ENCODE measurements around the gene KDM5A. TPM values are rescaled to one million over a fixed set of nuclear protein-coding genes. Genes with fewer than 3 reads are reported as not detected.
A peak's percentile ranks its signal among the peaks of the same experiment; 100 is the strongest.
"Not testable (repeated sequence)": the region's sequence is repeated elsewhere in the genome, so short reads cannot be mapped to it uniquely, and the experiment has no call there.

KDM5A gene
- 45.7 TPM for total RNA-seq

DNA sequence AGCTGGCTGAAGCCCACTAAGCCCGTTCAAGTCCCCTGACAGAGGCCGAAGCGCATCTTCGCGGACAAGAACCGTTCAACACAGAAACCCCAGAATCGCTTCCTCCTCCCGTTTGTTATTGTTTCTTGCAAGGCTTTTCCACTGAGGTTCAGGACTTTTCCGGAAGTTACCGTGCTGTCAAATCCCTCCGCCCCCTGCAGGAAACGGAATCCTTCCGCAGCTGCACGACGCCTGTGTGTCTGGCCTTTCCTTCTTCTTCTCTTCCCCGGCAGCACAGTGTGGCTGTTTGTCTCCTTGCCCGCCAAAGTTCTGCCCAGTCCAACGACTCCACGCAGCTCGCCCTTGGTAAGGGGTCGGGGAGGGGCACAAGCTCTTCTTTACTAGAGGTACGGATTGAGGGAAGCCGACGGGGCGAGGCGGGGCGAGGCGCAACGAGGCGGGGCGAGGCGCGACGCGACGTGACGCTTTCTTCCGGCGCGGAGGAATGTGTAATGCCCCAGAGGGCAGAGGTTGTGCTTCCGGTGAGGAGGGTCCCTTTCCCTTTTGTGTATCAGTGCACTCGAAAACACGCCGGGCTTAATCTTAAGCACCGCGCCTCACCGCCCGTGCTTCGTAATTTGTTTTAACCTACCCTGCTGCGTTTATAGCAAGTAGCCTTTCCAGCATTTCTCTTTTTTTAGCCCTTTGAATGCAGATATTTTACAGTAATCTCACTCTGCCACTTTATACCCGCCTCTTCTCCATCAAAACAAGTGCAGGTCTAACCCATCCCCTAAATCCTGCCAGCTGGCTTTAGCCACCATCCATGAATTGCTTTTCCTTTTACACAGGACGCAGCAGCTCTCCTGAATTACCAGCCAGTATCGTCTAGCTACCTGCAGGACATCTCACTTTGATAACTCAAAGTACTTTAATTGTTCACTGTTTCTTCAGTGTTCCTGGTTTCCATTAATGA, at the start of gene KDM5A:
KDM5A (minus strand) TSS at position 179 of the 955 bp plus-strand sequence. CDS start 229 bp downstream, outside the sequence.
- Histone ChIP-seq H3K4me1 (peaks cover 41% of the 10 kb centered on the region), H3K27ac (peak within 1 kb of the TSS; percentile 90), H3K27me3 (no peaks in the 10 kb centered on the region), H3K36me3 (peaks cover 0 to 5% of the 10 kb centered on the region in 2 donors), H3K4me3 (peak within 1 kb of the TSS; percentile 54 to 95), H3K9me3 (no peaks in the 10 kb centered on the region)
- TF ChIP-seq, protein P1, sequence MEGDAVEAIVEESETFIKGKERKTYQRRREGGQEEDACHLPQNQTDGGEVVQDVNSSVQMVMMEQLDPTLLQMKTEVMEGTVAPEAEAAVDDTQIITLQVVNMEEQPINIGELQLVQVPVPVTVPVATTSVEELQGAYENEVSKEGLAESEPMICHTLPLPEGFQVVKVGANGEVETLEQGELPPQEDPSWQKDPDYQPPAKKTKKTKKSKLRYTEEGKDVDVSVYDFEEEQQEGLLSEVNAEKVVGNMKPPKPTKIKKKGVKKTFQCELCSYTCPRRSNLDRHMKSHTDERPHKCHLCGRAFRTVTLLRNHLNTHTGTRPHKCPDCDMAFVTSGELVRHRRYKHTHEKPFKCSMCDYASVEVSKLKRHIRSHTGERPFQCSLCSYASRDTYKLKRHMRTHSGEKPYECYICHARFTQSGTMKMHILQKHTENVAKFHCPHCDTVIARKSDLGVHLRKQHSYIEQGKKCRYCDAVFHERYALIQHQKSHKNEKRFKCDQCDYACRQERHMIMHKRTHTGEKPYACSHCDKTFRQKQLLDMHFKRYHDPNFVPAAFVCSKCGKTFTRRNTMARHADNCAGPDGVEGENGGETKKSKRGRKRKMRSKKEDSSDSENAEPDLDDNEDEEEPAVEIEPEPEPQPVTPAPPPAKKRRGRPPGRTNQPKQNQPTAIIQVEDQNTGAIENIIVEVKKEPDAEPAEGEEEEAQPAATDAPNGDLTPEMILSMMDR (IDR thresholded peaks at IDR 0.05), result no peak
- TF ChIP-seq POLR2AphosphoS5 (IDR thresholded peaks at IDR 0.05; ENCODE audit: insufficient read depth in 1 of 2, low read depth in 1 of 2), result peak; percentile 83 to 95
- TF ChIP-seq POLR2A (IDR thresholded peaks at IDR 0.05), result peak in 1 of 2 donors; percentile 18
- DNase-seq (ENCODE audit: extremely low spot score in 2 of 2), result peak in 1 of 2 donors; percentile 94
- intact Hi-C loops (cut with DNase I), result no loop called here

DNA sequence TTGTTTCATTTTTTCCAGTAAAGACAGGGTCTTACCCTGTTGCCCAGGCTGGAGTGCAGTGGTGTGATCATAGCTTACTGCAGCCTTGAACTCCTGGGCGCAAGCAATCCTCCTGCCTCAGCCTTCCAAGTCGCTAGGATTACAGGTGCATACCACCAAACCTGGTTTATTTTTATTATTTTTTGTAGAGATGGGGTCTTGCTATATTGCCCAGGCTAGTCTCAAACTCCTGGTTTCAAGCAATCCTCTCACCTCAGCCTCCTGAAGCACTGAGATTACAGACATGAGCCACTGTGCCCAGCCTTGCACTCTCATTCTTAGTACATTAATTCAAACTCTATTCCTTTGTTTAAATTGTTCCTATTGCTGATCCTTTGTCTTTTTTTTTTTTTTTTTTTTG, 46.6 kb upstream of the KDM5A start:
- H3K4me1 ChIP-seq; H3K9me3 ChIP-seq; H3K27me3 ChIP-seq; DNase-seq (ENCODE audit: extremely low spot score in 2 of 2); H3K4me3 ChIP-seq; intact Hi-C loops (cut with DNase I); H3K27ac ChIP-seq: not testable (repeated sequence)
- peaks cover 0 to 32% of the 10 kb centered on the region in 2 donors for H3K36me3 ChIP-seq

DNA sequence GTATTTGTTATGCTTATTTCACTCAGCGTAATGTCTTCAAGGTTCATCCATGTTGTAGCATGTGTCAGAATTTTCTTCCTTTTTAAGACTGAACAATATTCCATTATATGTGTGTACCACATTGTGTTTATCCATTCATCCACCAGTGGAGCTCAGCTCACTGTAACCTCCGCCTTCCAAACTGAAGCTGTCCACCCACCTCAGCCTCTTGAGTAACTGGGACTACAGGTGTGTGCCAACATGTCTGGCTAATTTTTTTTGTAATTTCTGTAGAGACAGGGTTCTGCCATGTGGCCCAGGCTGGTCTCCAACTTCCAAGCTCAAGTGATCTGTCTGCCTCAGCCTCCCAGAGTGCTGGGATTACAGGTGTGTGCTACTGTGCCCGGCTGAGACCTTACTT, 33.4 kb upstream of the KDM5A start:
- DNase-seq (ENCODE audit: extremely low spot score in 2 of 2), result no peak
- Histone ChIP-seq H3K36me3 (peaks cover 0 to 25% of the 10 kb centered on the region in 2 donors), H3K4me1 (no peaks in the 10 kb centered on the region), H3K27ac (no peak overlapping the region), H3K4me3 (no peak overlapping the region), H3K27me3 (no peaks in the 10 kb centered on the region), H3K9me3 (no peaks in the 10 kb centered on the region)
- TF ChIP-seq POLR2AphosphoS5 (IDR thresholded peaks at IDR 0.05; ENCODE audit: insufficient read depth in 1 of 2, low read depth in 1 of 2), result no peak
- TF ChIP-seq, protein P1 (IDR thresholded peaks at IDR 0.05), result no peak
- no peak for TF ChIP-seq POLR2A (IDR thresholded peaks at IDR 0.05)
- intact Hi-C loops (cut with DNase I), result no loop called here

DNA sequence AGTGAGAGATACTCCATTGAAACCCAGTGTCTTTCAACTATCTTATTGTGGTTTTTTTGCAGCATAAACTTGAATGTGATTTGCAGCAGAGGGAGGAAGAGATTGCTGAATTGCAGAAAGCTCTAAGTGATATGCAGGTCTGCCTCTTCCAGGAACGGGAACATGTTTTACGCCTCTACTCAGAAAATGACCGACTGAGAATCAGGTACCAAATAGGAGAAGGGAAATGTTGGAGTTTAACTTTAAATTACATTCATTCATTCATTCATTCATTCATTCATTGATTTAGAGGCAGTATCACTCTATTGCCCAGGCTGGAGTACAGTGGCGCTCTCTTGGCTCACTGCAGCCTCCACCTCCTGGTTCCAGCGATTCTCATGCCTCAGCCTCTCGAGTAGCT, 29.3 kb upstream of the KDM5A start:
- Histone ChIP-seq H3K36me3 (peaks cover 0 to 27% of the 10 kb centered on the region in 2 donors), H3K27ac (no peak overlapping the region), H3K27me3 (no peaks in the 10 kb centered on the region), H3K9me3 (no peaks in the 10 kb centered on the region), H3K4me3 (no peak overlapping the region), H3K4me1 (no peaks in the 10 kb centered on the region)
- TF ChIP-seq POLR2AphosphoS5 (IDR thresholded peaks at IDR 0.05; ENCODE audit: insufficient read depth in 1 of 2, low read depth in 1 of 2), result no peak
- TF ChIP-seq, protein P1 (IDR thresholded peaks at IDR 0.05), result no peak
- no peak for TF ChIP-seq POLR2A (IDR thresholded peaks at IDR 0.05)
- DNase-seq (ENCODE audit: extremely low spot score in 2 of 2), result no peak
- intact Hi-C loops (cut with DNase I), result no loop called here

DNA sequence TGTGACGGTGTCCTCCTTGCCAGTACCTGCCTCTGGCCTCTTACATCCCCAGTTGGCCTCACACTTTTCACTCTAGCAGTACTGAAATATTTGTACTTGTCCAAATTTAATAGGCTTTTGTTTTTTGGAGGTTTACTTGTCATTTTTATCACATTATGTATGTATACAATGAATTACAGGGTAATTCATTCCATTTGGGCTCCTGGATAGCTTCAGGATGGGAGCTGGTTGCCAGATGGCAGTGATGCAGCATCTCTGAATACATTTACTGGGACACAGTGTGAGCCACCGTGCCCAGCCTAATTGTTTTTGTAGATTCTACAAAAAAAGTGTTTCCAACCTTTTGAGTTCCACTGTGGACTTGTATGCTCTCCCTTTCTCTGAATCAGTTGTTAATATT, 25.7 kb upstream of the KDM5A start:
- peaks cover 0 to 36% of the 10 kb centered on the region in 2 donors for H3K36me3 ChIP-seq

More for the DNA sequence above, 25.7 kb upstream of the KDM5A start:
- Histone ChIP-seq H3K4me1 (no peaks in the 10 kb centered on the region), H3K4me3 (no peak overlapping the region), H3K9me3 (no peaks in the 10 kb centered on the region), H3K27me3 (no peaks in the 10 kb centered on the region), H3K27ac (no peak overlapping the region)
- no peak for DNase-seq (ENCODE audit: extremely low spot score in 2 of 2)
- intact Hi-C loops (cut with DNase I), result no loop called here
- TF ChIP-seq, protein P1 (IDR thresholded peaks at IDR 0.05), result no peak
- TF ChIP-seq POLR2AphosphoS5 (IDR thresholded peaks at IDR 0.05; ENCODE audit: insufficient read depth in 1 of 2, low read depth in 1 of 2) (no peak), POLR2A (IDR thresholded peaks at IDR 0.05) (no peak)

Data from vagina (tissue), 2 donors.